ENCODE data around the gene DLGAP4. TPM values are rescaled to one million over a fixed set of nuclear protein-coding genes. Genes with fewer than 3 reads are reported as not detected.

DLGAP4 gene
- total and polyA plus RNA-seq, 2 of the 13 experiments (the other 11 are each of a cell fraction or from before 2014, with no cell fraction given): 15.2 to 26.7 TPM

DNA sequence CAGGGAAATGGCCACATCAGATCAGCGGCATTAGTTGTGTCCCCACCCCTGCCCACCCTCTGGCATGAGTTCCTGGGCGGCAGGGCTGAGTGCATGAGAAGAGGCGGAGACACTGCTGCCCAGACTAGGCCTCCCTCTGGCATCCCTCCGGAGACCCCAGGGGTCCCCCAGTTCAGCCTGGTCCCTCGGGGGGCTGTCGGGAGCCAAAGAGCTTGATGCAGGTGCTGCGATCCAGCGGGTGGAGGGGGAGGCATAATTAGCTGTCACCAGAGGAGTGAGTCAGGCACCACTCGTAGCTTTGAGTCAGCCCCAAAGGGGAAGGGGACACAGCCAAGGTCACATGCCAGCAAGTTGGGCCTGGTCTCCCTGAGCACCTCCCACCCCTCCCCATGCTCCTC is 34.5 kb downstream of the DLGAP4 start:
- DNase-seq (ENCODE audit: low spot score) (no peak), FAIRE-seq (no peak), ATAC-seq (no peak)
- Histone ChIP-seq H3K4me2 (ENCODE audit: low read depth, low read length) (no peak overlapping the region), H2AFZ (ENCODE audit: low read length) (no peak overlapping the region), H3K27ac (ENCODE audit: extremely low read length, insufficient read depth, low read length) (no peak overlapping the region), H4K20me1 (ENCODE audit: insufficient read depth, low read length) (peaks cover 15% of the 10 kb centered on the region; the same call in 1 of the 2 replicates), H3K27me3 (ENCODE audit: control insufficient read depth in 1 of 2, insufficient read depth in 2 of 2, low read length in 2 of 2) (peaks cover 2 to 37% of the 10 kb centered on the region in 2 experiments; a peak in 3 of 5 replicates), H3K4me1 (ENCODE audit: insufficient read depth, low read length) (no peaks in the 10 kb centered on the region), H3K9ac (ENCODE audit: insufficient read depth, low read depth, low read length) (no peak overlapping the region), H3K79me2 (ENCODE audit: insufficient read depth, low read length) (no peaks in the 10 kb centered on the region), H3K36me3 (replicated peaks in 1 of 2; ENCODE audit: control insufficient read depth in 1 of 2, insufficient read depth in 2 of 2, low read length in 2 of 2) (no peaks in the 10 kb centered on the region), H3K9me3 (ENCODE audit: low read length) (no peaks in the 10 kb centered on the region), H3K4me3 (replicated peaks in 1 of 3; ENCODE audit: insufficient read depth in 1 of 3, low read depth in 2 of 3, low read length in 3 of 3) (no peak overlapping the region)
- 40% methylated on average over 9 of the region's 9 CpGs for WGBS (ENCODE audit: low lambda C conversion rate)
- no peak for TF ChIP-seq SALL1 (CRISPR knock-in tag; IDR thresholded peaks at IDR 0.05)
- no peak for TF ChIP-seq ZNF615 (CRISPR knock-in tag; IDR thresholded peaks at IDR 0.05; ENCODE audit: borderline replicate concordance)
- TF ChIP-seq SIN3B (IDR thresholded peaks at IDR 0.05; ENCODE audit: low read length): no peak
- TF ChIP-seq ZNF431 (CRISPR knock-in tag; IDR thresholded peaks at IDR 0.05; ENCODE audit: borderline replicate concordance, low read depth): no peak
- no peak for TF ChIP-seq CHCHD3 (CRISPR knock-in tag; IDR thresholded peaks at IDR 0.05)
- TF ChIP-seq SOX13 (IDR thresholded peaks at IDR 0.05): no peak
- TF ChIP-seq SOX13 (CRISPR knock-in tag; conservative IDR thresholded peaks at IDR 0.05 in 1 of 2, IDR thresholded peaks at IDR 0.05 in 1 of 2): no peak
- no peak for TF ChIP-seq SMAD9 (CRISPR knock-in tag; IDR thresholded peaks at IDR 0.05)
- no TSS peak for BruUV-seq (replicated peaks)
- intact Hi-C loops (cut with micrococcal nuclease; ENCODE audit: unreplicated experiment): no loop called here
- ChIA-PET CTCF (ENCODE audit: low intra/inter-chr PET ratio, low total read pairs) (no interaction called here), POLR2A (no interaction called here)
- in situ Hi-C loops (cut with HindIII; ENCODE audit: extremely low pct_ligation_motif_present, low pct_unique_long_range_greater_than_20kb): loop anchor here (10.0 kb wide), 1 partner anchor 56 kb away; no protein-coding TSS in a partner anchor

GRCh38 chr20:36341331-36342020 is 35.3 kb downstream of the DLGAP4 start:
- ATAC-seq: no peak
- H3K79me2 ChIP-seq (ENCODE audit: insufficient read depth, low read length): no peaks in the 10 kb centered on the region
- no peaks in the 10 kb centered on the region for H3K9me3 ChIP-seq (ENCODE audit: low read length)
- H3K9ac ChIP-seq (ENCODE audit: insufficient read depth, low read depth, low read length): no peak overlapping the region
- intact Hi-C loops (cut with micrococcal nuclease; ENCODE audit: unreplicated experiment) (no loop called here), in situ Hi-C loops (cut with HindIII; ENCODE audit: extremely low pct_ligation_motif_present, low pct_unique_long_range_greater_than_20kb) (loop anchor here (10.0 kb wide), 1 partner anchor 57 kb away; no protein-coding TSS in a partner anchor)
- no peak overlapping the region for H3K27ac ChIP-seq (ENCODE audit: extremely low read length, insufficient read depth, low read length)
- WGBS (ENCODE audit: low lambda C conversion rate): 52% methylated on average over 22 of the region's 22 CpGs
- no peak overlapping the region for H2AFZ ChIP-seq (ENCODE audit: low read length)
- FAIRE-seq: no peak
- no peak overlapping the region for H3K4me2 ChIP-seq (ENCODE audit: low read depth, low read length)
- ChIA-PET CTCF (ENCODE audit: low intra/inter-chr PET ratio, low total read pairs) (no interaction called here), POLR2A (interaction anchor here (0.6 kb wide), 1 partner anchor 21 kb away, joined by 4 read pairs; no protein-coding TSS in a partner anchor)
- peaks cover 15% of the 10 kb centered on the region; the same call in 1 of the 2 replicates for H4K20me1 ChIP-seq (ENCODE audit: insufficient read depth, low read length)
- no peaks in the 10 kb centered on the region for H3K4me1 ChIP-seq (ENCODE audit: insufficient read depth, low read length)
- BruUV-seq (replicated peaks): no TSS peak
- no peaks in the 10 kb centered on the region for H3K36me3 ChIP-seq (replicated peaks in 1 of 2; ENCODE audit: control insufficient read depth in 1 of 2, insufficient read depth in 2 of 2, low read length in 2 of 2)
- no peak overlapping the region for H3K4me3 ChIP-seq (replicated peaks in 1 of 3; ENCODE audit: insufficient read depth in 1 of 3, low read depth in 2 of 3, low read length in 3 of 3)
- no peak for DNase-seq (ENCODE audit: low spot score)
- H3K27me3 ChIP-seq (ENCODE audit: control insufficient read depth in 1 of 2, insufficient read depth in 2 of 2, low read length in 2 of 2): peaks cover 0 to 28% of the 10 kb centered on the region in 2 experiments; a peak in 2 of 5 replicates
- TF ChIP-seq ZKSCAN1 (IDR thresholded peaks at IDR 0.05; ENCODE audit: low read length): 0 out of 2 replicates have a peak, but pooled peaks have one; percentile 39
- TF ChIP-seq SRY (CRISPR knock-in tag; IDR thresholded peaks at IDR 0.05): 0 out of 2 replicates have a peak, but pooled peaks have one; percentile 11
- TF ChIP-seq, protein P1, sequence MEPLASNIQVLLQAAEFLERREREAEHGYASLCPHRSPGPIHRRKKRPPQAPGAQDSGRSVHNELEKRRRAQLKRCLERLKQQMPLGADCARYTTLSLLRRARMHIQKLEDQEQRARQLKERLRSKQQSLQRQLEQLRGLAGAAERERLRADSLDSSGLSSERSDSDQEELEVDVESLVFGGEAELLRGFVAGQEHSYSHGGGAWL (CRISPR knock-in tag; IDR thresholded peaks at IDR 0.05): no peak
- TF ChIP-seq CAMTA2 (CRISPR knock-in tag; IDR thresholded peaks at IDR 0.05; ENCODE audit: borderline replicate concordance): no peak

All from HepG2 (cell line).